Tibial nerve (tissue), 4 donors: ENCODE data around the gene CNPY1.

ENCODE experiments used
- CTCF ChIP-seq, 5 experiments: fragments of 200-600 bp in 3 of 5; fragments of 450-650 bp in 2 of 5; sonication (generic) in 3 of 5; IDR thresholded peaks; one replicate each; pipeline ENCODE4 v1.5.1; 2016 to 2019; ENCODE audit warnings: antibody characterized with exemption in 5 of 5, mild to moderate bottlenecking in 3 of 5, moderate library complexity in 2 of 5
- EP300 ChIP-seq, 2 donors: sonication (generic); formaldehyde crosslinking; IDR thresholded peaks; one replicate each; pipeline ENCODE4 v1.6.1; 2017; ENCODE audit warnings: antibody characterized with exemption in 2 of 2, mild to moderate bottlenecking in 1 of 2
- POLR2A ChIP-seq, 2 donors: fragments of 450-650 bp; IDR thresholded peaks; one replicate each; pipeline ENCODE4 v1.6.1; 2017; ENCODE audit warnings: antibody characterized with exemption in 2 of 2, mild to moderate bottlenecking in 2 of 2, moderate library complexity in 2 of 2

GRCh38 chr7:155508376-155509358, 37.7 kb downstream of the CNPY1 start:
- TF ChIP-seq CTCF (IDR thresholded peaks at IDR 0.05) (no peak), EP300 (IDR thresholded peaks at IDR 0.05) (no peak), POLR2A (IDR thresholded peaks at IDR 0.05) (no peak)
